A673 (cell line): ENCODE measurements around the gene CEMIP.

Source experiments
- CTCF ChIP-seq: fragments of 300-800, 200-600 bp; sonication (generic); conservative IDR thresholded peaks from 2 replicates; pipeline ENCODE4 v1.5.1; 2017; ENCODE audit warnings: low read depth, mild to moderate bottlenecking, antibody characterized with exemption, low read length, moderate library complexity, mixed read lengths
- EZH2 ChIP-seq: fragments of 200-600 bp; sonication (generic); IDR thresholded peaks from 2 replicates; pipeline ENCODE4 v1.6.1; 2017; ENCODE audit warnings: borderline replicate concordance, low read depth, mild to moderate bottlenecking, mixed read lengths, antibody characterized with exemption, low read length; ENCODE audit not compliant: poor library complexity, severe bottlenecking

DNA sequence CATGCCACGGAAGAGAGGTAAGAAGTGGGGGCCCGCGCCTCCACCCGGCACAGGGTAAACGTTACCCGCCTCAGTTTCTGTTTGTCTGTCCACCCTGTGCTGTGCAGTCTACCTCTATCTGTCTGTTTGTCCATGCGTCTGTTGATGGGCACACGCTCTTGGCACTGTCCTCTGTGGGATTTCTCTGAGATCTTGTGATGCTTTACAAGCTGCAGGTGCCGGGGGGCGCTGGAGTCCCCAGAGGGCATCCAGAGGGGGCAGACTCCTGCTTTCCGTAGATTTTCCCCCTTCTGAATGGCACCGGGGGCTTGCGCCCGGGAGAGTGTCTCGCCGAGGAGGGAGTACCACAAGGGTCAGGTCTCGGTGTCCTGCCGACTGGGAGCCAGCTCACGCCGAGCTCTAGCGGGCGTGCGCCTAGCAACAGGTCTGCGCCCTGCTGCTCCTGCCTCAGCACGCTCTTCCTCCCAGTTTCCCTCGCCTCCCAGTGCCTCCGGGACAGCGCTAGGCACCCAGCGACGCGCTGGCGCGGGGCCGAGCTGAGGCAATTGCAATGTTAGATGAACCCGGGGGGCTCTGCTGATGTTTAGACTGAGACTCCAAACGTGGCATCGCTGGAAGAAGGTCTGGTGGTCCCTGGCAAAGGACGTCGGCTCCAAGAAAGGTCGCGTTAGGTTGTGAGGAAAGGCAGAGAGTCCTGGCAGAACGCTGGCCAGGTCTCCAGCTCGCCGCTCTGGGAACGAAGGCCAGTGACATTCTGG is 667 bp downstream of the CEMIP start:
- no peak for TF ChIP-seq CTCF
- peak; percentile 97 for TF ChIP-seq EZH2
